HG03280 (cell line): ENCODE results near the gene KCTD5.
"Not testable (repeated sequence)": the region's sequence is repeated elsewhere in the genome, so short reads cannot be mapped to it uniquely, and the experiment has no call there.

Experiments
- ATAC-seq: cut with Tn5 transposase; IDR thresholded peaks from one replicate; pipeline ENCODE4 v1.9.1; 2021; ENCODE audit warnings: mild to moderate bottlenecking, moderate library complexity; ENCODE audit not compliant: unreplicated experiment

KCTD5 gene

GRCh38 chr16:2671741-2672140 lies 10.6 kb upstream of the KCTD5 start:
- ATAC-seq: no peak

GRCh38 chr16:2673066-2673999 lies 9.0 kb upstream of the KCTD5 start:
- peak; percentile 96 for ATAC-seq

GRCh38 chr16:2675021-2675420 lies 7.3 kb upstream of the KCTD5 start:
- no peak for ATAC-seq

GRCh38 chr16:2675714-2676113 lies 6.6 kb upstream of the KCTD5 start:
- ATAC-seq: no peak

GRCh38 chr16:2676937-2677336 lies 5.4 kb upstream of the KCTD5 start:
- ATAC-seq: not testable (repeated sequence)

- not testable (repeated sequence) for ATAC-seq
Measured at GRCh38 chr16:2678206-2678965, 3.9 kb upstream of the KCTD5 start.

GRCh38 chr16:2679902-2680301 lies 2.4 kb upstream of the KCTD5 start:
- not testable (repeated sequence) for ATAC-seq

GRCh38 chr16:2680360-2680759 lies 2.0 kb upstream of the KCTD5 start:
- not testable (repeated sequence) for ATAC-seq

- not testable (repeated sequence) for ATAC-seq
Measured at GRCh38 chr16:2683041-2683440, 718 bp downstream of the KCTD5 start.

- ATAC-seq: not testable (repeated sequence)
Measured at GRCh38 chr16:2686075-2686474, 3.8 kb downstream of the KCTD5 start.

- peak; percentile 49 for ATAC-seq
Measured at GRCh38 chr16:2686912-2687507, 4.7 kb downstream of the KCTD5 start.

GRCh38 chr16:2687531-2688308 lies 5.4 kb downstream of the KCTD5 start:
- ATAC-seq: no peak

- not testable (repeated sequence) for ATAC-seq
Measured at GRCh38 chr16:2689422-2689821, 7.1 kb downstream of the KCTD5 start.

- ATAC-seq: no peak
Measured at GRCh38 chr16:2689968-2690801, 7.9 kb downstream of the KCTD5 start.

- no peak for ATAC-seq
Measured at GRCh38 chr16:2690852-2691251, 8.5 kb downstream of the KCTD5 start.

GRCh38 chr16:2691491-2692248 lies 9.3 kb downstream of the KCTD5 start:
- ATAC-seq: no peak

- ATAC-seq: no peak
Measured at GRCh38 chr16:2692251-2692947, 10.1 kb downstream of the KCTD5 start.

GRCh38 chr16:2692948-2693651 lies 10.8 kb downstream of the KCTD5 start:
- ATAC-seq: no peak
